Measurements from ENCODE around the gene APOL4. TPM values are rescaled to one million over a fixed set of nuclear protein-coding genes. Genes with fewer than 3 reads are reported as not detected.

APOL4 gene
- total RNA-seq, 4 donors from 2014 or later, result 1.2 to 57.6 (median 11.2) TPM

DNA sequence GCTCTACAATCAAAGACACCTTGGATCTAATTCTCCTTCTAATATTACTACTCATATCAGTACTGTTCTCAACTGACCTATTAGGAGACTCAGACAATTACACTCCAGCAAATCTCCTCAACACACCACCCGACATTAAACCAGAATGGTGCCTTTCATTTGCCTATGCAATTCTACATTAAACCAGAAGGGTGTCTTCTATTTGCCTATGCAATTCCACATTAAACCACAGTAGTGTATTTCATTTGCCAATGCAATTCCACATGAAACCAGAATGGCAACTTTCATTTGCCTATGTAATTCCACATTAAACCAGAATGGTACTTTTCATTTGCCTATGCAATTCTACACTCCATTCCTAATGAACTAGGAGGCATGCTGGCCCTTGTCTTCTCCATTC, 25.7 kb downstream of the APOL4 start:
- Histone ChIP-seq H3K36me3 (no peaks in the 10 kb centered on the region), H3K9me3 (no peaks in the 10 kb centered on the region), H3K27ac (no peak overlapping the region), H3K27me3 (no peaks in the 10 kb centered on the region), H3K4me1 (peaks cover 0 to 8% (median 2%) of the 10 kb centered on the region in 4 donors), H3K4me3 (no peak overlapping the region)
- WGBS, 2 donors, result 51 to 100% methylated on average over 1 of the region's 1 CpG
- no peak for DNase-seq (ENCODE audit: low spot score in 2 of 2)
- no peak for TF ChIP-seq EP300 (IDR thresholded peaks at IDR 0.05)

DNA sequence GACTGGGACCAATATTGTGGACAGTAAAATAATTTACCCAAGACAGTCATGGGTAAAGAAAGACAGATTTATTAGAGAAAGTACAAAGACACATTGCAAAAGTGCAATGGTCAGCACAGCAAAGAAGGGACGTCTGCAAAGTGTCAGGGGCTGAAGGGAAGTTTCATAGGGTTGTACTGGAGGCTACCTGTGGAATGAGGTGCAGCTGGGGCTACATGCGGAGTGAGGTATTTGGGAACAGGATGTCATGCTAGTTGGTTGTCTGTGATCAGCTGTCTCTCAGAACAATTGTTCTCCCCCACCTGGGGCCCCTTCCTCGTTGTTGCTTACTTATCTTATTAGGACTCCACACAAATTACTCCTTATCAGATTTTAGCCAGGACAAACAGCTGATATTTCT, 29.7 kb downstream of the APOL4 start:
- TF ChIP-seq, protein P1, sequence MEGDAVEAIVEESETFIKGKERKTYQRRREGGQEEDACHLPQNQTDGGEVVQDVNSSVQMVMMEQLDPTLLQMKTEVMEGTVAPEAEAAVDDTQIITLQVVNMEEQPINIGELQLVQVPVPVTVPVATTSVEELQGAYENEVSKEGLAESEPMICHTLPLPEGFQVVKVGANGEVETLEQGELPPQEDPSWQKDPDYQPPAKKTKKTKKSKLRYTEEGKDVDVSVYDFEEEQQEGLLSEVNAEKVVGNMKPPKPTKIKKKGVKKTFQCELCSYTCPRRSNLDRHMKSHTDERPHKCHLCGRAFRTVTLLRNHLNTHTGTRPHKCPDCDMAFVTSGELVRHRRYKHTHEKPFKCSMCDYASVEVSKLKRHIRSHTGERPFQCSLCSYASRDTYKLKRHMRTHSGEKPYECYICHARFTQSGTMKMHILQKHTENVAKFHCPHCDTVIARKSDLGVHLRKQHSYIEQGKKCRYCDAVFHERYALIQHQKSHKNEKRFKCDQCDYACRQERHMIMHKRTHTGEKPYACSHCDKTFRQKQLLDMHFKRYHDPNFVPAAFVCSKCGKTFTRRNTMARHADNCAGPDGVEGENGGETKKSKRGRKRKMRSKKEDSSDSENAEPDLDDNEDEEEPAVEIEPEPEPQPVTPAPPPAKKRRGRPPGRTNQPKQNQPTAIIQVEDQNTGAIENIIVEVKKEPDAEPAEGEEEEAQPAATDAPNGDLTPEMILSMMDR (IDR thresholded peaks at IDR 0.05), result no peak
- TF ChIP-seq EP300 (IDR thresholded peaks at IDR 0.05) (no peak), POLR2A (IDR thresholded peaks at IDR 0.05) (no peak)
- WGBS, 2 donors, result 52 to 55% methylated on average over 3 of the region's 3 CpGs
- H3K4me3 ChIP-seq, result no peak overlapping the region

DNA sequence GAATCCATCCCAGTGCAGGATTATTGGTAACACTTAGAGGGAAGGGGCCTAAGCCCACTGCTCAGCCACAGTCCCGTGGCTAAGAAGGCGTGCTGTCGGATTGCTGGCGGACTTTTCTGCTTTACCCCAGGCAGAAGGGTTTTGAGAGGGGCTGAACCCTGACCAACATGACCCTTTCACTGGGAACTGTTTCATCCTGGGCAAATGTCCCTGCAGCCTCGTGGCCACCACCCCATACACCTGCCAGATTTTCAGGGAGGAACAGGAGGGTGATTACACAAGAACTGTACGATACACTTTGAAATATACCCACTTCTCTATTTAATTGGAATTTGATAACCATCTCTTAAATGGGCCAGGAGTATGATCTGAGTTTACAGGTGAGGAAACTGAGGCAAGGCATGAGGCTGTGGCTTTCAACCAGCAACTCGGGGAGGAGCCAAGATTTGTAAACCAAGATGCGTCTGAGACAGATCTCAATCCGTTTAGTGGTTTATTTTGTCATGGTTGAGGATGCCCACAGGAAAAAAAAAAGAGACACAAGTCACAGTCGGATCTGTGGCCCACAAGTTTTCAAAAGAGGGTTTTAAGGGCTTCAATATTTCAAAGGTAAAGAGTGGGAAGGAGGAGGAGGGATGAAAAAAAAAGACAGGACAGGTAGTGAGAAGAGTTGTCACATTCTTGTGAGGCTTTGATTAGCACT, 34.9 kb downstream of the APOL4 start:
- Histone ChIP-seq H3K4me1 (peaks cover 0 to 19% (median 10%) of the 10 kb centered on the region in 4 donors), H3K27ac (no peak overlapping the region), H3K36me3 (no peaks in the 10 kb centered on the region), H3K27me3 (no peaks in the 10 kb centered on the region), H3K4me3 (no peak overlapping the region), H3K9me3 (no peaks in the 10 kb centered on the region)
- DNase-seq (ENCODE audit: low spot score in 2 of 2), result no peak
- 74 to 84% methylated on average over 10 of the region's 10 CpGs for WGBS, 2 donors
- TF ChIP-seq POLR2A (IDR thresholded peaks at IDR 0.05) (no peak), EP300 (IDR thresholded peaks at IDR 0.05) (no peak)
- TF ChIP-seq, protein P1 (IDR thresholded peaks at IDR 0.05), result no peak

More for the DNA sequence above, 29.7 kb downstream of the APOL4 start:
- Histone ChIP-seq H3K9me3 (no peaks in the 10 kb centered on the region), H3K27ac (no peak overlapping the region), H3K27me3 (no peaks in the 10 kb centered on the region), H3K36me3 (no peaks in the 10 kb centered on the region), H3K4me1 (no peaks in the 10 kb centered on the region)
- no peak for DNase-seq (ENCODE audit: low spot score in 2 of 2)

DNA sequence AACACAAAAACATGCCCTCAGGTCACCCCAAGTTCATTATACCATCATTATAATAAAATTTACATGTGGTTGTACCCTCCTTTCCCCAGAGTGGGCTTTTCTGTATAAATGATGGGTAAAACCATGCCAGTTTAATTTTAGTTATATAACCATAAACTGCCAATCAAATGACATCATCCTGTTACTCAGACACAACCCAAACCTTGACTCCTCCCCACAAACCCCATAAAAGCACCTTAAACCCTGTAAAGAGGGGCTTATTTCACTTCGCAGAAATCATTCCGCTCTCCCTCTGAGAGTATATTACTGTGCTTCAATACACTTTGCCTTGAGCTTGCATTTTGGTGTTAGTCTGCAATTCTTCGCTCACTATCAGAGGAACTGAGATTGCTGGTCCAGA, 35.5 kb downstream of the APOL4 start:
- no peak overlapping the region for H3K27ac ChIP-seq
- DNase-seq (ENCODE audit: low spot score in 2 of 2), result no peak
- no peaks in the 10 kb centered on the region for H3K9me3 ChIP-seq
- WGBS, 2 donors, result 91 to 96% methylated on average over 3 of the region's 3 CpGs
- H3K27me3 ChIP-seq, result no peaks in the 10 kb centered on the region
- H3K36me3 ChIP-seq, result no peaks in the 10 kb centered on the region
- H3K4me1 ChIP-seq, result peaks cover 0 to 25% (median 16%) of the 10 kb centered on the region in 4 donors
- H3K4me3 ChIP-seq, result no peak overlapping the region
- TF ChIP-seq EP300 (IDR thresholded peaks at IDR 0.05), result no peak
- TF ChIP-seq, protein P1 (IDR thresholded peaks at IDR 0.05), result no peak
- TF ChIP-seq POLR2A (IDR thresholded peaks at IDR 0.05), result no peak

DNA sequence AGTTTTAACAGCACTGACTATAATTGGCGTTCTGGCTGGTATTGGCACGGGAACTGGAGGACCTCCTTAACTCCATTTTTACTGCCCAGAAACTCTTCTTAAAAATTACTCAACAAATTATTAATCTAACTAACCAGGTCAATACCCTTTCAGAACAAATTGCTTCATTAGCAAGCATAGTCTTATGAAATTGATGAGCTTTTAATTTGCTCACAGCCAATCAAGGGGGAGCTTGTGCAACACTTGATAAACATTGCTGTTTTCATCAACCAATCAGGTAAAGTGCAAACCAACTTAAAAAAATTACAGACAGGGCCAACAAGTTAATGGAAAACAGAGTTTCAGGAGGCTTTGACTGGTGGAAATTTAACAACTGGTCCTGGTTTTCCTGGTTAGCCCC, 36.5 kb downstream of the APOL4 start:
- Histone ChIP-seq H3K4me3 (no peak overlapping the region), H3K9me3 (no peaks in the 10 kb centered on the region), H3K36me3 (no peaks in the 10 kb centered on the region), H3K27me3 (no peaks in the 10 kb centered on the region), H3K4me1 (peaks cover 0 to 35% (median 22%) of the 10 kb centered on the region in 4 donors), H3K27ac (no peak overlapping the region)
- DNase-seq (ENCODE audit: low spot score in 2 of 2), result no peak
- TF ChIP-seq POLR2A (IDR thresholded peaks at IDR 0.05), result no peak
- TF ChIP-seq, protein P1 (IDR thresholded peaks at IDR 0.05), result no peak
- no peak for TF ChIP-seq EP300 (IDR thresholded peaks at IDR 0.05)
- 89 to 93% methylated on average over 2 of the region's 2 CpGs for WGBS, 2 donors
